ENCODE measurements around the gene RPTOR. TPM values are rescaled to one million over a fixed set of nuclear protein-coding genes. Genes with fewer than 3 reads are reported as not detected.

The RPTOR gene
- total RNA-seq, 6 donors from 2014 or later: 26.8 to 109 (median 36.8) TPM

DNA sequence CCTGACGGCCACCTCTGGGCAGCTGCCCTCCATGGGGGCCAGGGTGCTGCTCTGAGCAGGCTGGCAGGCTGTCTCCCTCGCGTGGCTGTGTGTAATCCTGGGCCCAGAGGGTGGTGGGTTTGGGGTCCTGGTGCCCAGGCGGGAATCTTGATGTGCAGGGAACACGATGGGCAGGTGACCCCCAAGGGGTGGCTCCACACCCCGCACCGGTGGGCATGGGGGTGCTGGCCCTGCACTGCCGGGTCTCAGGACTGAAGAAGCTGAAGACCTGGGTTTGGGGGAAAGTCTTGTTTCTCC, 455.6 kb downstream of the RPTOR start:
- TF ChIP-seq POLR2A (IDR thresholded peaks at IDR 0.05) (no peak), EP300 (IDR thresholded peaks at IDR 0.05) (no peak), POLR2AphosphoS5 (IDR thresholded peaks at IDR 0.05) (no peak)
- TF ChIP-seq, protein P1, sequence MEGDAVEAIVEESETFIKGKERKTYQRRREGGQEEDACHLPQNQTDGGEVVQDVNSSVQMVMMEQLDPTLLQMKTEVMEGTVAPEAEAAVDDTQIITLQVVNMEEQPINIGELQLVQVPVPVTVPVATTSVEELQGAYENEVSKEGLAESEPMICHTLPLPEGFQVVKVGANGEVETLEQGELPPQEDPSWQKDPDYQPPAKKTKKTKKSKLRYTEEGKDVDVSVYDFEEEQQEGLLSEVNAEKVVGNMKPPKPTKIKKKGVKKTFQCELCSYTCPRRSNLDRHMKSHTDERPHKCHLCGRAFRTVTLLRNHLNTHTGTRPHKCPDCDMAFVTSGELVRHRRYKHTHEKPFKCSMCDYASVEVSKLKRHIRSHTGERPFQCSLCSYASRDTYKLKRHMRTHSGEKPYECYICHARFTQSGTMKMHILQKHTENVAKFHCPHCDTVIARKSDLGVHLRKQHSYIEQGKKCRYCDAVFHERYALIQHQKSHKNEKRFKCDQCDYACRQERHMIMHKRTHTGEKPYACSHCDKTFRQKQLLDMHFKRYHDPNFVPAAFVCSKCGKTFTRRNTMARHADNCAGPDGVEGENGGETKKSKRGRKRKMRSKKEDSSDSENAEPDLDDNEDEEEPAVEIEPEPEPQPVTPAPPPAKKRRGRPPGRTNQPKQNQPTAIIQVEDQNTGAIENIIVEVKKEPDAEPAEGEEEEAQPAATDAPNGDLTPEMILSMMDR (IDR thresholded peaks at IDR 0.05): no peak
- WGBS, 2 donors: 96% methylated on average over 8 of the region's 8 CpGs; no CpG with 5 or more reads in 1 of the 2 donors
- Histone ChIP-seq H3K27ac (no peak overlapping the region), H3K36me3 (peaks cover 7 to 54% (median 51%) of the 10 kb centered on the region in 4 donors), H3K4me3 (no peak overlapping the region), H3K4me1 (peaks cover 28 to 50% (median 31%) of the 10 kb centered on the region in 4 donors), H3K9me3 (no peaks in the 10 kb centered on the region), H3K27me3 (peaks cover 0 to 16% (median 10%) of the 10 kb centered on the region in 4 donors)
- no peak for ATAC-seq (ENCODE audit: low FRiP score in 2 of 2)
- no peak for DNase-seq

DNA sequence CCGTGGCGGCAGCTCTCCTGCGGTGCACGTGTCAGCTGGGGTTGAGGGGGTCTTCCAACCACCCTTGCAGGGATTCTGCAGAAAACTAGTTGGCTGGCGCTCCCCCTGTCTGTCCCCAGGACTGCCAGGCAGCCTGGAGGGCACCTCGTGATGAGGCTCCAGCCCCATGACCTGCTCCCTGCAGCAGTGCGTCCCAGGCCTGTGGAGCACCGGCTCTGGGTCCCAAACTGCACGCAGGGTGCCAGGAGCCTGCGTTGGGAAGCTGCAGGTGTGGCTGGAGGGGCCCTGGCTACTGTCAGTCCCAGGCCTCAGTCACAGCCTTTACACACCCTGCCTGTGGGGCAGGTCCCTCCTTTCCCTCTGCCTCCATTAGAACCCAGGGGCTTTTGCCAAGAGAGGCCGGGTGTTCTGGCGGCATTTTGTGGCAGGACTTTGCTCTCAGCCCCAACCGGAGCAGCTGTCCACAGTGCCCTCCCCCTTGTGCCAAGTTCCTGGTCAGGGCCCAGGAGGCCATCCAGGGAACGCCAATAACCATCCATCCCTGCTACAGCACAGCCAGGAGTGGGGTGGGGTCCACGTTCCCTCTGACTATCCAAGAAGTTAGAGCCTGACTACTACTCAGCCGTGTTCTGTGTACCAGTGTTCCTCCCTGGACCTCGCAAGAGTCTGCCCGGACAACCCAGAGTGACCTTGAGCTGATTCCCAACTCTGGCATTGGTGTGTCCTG, 456.2 kb downstream of the RPTOR start:
- ATAC-seq (ENCODE audit: low FRiP score in 2 of 2): no peak
- no peak for DNase-seq
- 80 to 89% methylated on average over 2 to 18 of the region's 18 CpGs for WGBS, 2 donors
- Histone ChIP-seq H3K27me3 (peaks cover 0 to 16% (median 10%) of the 10 kb centered on the region in 4 donors), H3K9me3 (no peaks in the 10 kb centered on the region), H3K4me1 (peaks cover 28 to 45% (median 30%) of the 10 kb centered on the region in 4 donors), H3K36me3 (peaks cover 5 to 49% (median 45%) of the 10 kb centered on the region in 4 donors), H3K4me3 (no peak overlapping the region), H3K27ac (no peak overlapping the region)
- TF ChIP-seq POLR2A (IDR thresholded peaks at IDR 0.05): no peak
- TF ChIP-seq EP300 (IDR thresholded peaks at IDR 0.05): no peak
- TF ChIP-seq, protein P1 (IDR thresholded peaks at IDR 0.05): no peak
- TF ChIP-seq POLR2AphosphoS5 (IDR thresholded peaks at IDR 0.05): no peak

DNA sequence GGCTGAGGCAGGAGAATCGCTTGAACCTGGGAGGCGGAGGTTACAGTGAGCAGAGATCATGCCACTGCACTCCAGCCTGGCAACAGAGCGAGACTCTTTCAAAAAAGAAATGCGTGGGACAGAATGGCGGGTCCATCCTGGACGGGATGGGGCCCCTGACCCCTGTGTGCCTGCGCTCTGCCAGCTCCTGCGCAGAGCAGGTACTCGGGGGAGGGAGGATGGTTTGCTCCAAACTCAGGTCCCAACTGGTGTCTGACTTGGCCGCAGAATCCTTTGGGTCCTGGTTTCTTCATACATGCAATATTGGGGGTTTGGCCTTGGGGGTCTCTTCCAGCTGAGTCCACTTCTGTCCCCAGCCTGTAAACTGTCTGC, 457.4 kb downstream of the RPTOR start:
- H3K27me3 ChIP-seq: peaks cover 0 to 16% (median 10%) of the 10 kb centered on the region in 4 donors
- peaks cover 22 to 38% (median 28%) of the 10 kb centered on the region in 4 donors for H3K4me1 ChIP-seq
- no peak overlapping the region for H3K4me3 ChIP-seq
- DNase-seq (no peak), ATAC-seq (ENCODE audit: low FRiP score in 2 of 2) (no peak)
- no peak overlapping the region for H3K27ac ChIP-seq
- 72 to 80% methylated on average over 7 to 10 of the region's 10 CpGs for WGBS, 2 donors
- TF ChIP-seq POLR2AphosphoS5 (IDR thresholded peaks at IDR 0.05) (no peak), EP300 (IDR thresholded peaks at IDR 0.05) (no peak)
- no peaks in the 10 kb centered on the region for H3K9me3 ChIP-seq
- peaks cover 5 to 38% (median 34%) of the 10 kb centered on the region in 4 donors for H3K36me3 ChIP-seq

DNA sequence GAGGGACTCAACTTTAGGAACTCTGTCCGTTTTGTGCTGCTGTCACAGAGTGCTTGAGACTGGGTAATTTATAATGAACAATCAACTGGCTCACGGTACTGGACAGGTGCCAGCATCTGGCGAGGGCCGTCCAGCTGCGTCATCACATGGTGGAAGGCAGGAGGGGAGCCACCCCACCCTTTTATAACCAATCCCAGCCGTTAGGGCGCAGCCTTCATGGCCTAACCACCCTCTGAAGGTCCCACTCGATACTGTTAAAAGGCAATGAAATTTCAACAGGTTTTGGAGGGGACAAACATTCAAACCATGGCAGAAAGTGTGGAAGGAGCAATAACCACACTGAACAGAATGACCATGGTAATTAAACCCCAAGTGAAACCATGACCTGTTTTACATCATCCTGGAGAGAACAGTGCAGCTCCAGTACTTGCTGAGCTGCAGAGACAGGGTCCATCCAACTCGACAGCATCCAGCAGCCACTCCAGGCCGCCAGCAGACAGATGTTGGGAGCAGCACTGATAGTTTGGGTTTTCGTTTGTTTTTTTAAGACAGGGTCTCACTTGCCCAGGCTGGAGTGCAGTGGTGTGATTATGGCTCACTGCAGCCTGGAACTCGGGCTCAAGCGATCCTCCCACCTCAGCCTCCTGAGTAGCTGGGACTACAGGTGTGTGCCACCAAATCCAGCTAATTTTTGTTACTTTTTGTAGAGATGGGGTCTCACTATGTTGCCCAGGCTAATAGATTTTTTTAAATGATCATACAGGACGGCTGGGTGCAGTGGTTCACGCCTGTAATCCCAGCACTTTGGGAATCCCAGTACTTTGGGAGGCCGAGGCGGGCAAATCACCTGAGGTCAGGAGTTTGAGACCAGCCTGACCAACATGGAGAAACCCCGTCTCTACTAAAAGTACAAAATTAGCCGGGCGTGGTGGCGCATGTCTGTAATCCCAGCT, 458.0 kb downstream of the RPTOR start:
- Histone ChIP-seq H3K4me3 (no peak overlapping the region), H3K4me1 (peaks cover 22 to 34% (median 28%) of the 10 kb centered on the region in 4 donors), H3K27ac (no peak overlapping the region), H3K27me3 (peaks cover 0 to 16% (median 10%) of the 10 kb centered on the region in 4 donors), H3K9me3 (no peaks in the 10 kb centered on the region), H3K36me3 (peaks cover 5 to 31% (median 27%) of the 10 kb centered on the region in 4 donors)
- TF ChIP-seq POLR2A (IDR thresholded peaks at IDR 0.05) (peak in 1 of 4 donors; percentile 6), POLR2AphosphoS5 (IDR thresholded peaks at IDR 0.05) (peak in 1 of 2 donors; percentile 9)
- TF ChIP-seq, protein P1 (IDR thresholded peaks at IDR 0.05): no peak
- peak; percentile 32 to 50 for ATAC-seq (ENCODE audit: low FRiP score in 2 of 2)
- WGBS, 2 donors: 52 to 55% methylated on average over 17 to 21 of the region's 21 CpGs
- DNase-seq: peak; percentile 57 to 82

Data from upper lobe of left lung (tissue), 6 donors.